T-helper 17 cell (primary cell): Measurements from ENCODE around the gene PET100. TPM values are rescaled to one million over a fixed set of nuclear protein-coding genes. Genes with fewer than 3 reads are reported as not detected.

Experiments used
- ATAC-seq: fragments of 150-1000 bp; cut with Tn5 transposase; 2 replicates; pipeline ENCODE4 v1.10.0; 2021; ENCODE audit warnings: mild to moderate bottlenecking, moderate library complexity
- DNase-seq, 3 donors: peaks; one replicate each; pipeline versions ENCODE4 v3.0.0 to v3.0.0-alpha.2; 2020 to 2021
- H3K9me3 ChIP-seq: one replicate; pipeline ENCODE4 v1.7.0; 2013; ENCODE audit warnings: low read length, mild to moderate bottlenecking; ENCODE audit not compliant: control insufficient read depth, poor library complexity, severe bottlenecking
- H3K27ac Mint-ChIP-seq: one replicate; pipeline ENCODE4 v1.8.0; 2022; ENCODE audit warnings: mild to moderate bottlenecking, moderate library complexity, mixed read lengths
- H3K27me3 Mint-ChIP-seq: one replicate; pipeline ENCODE4 v1.8.0; 2022; ENCODE audit warnings: mixed read lengths
- H3K36me3 Mint-ChIP-seq: one replicate; pipeline ENCODE4 v1.8.0; 2022; ENCODE audit warnings: low read depth, mixed read lengths
- H3K4me1 Mint-ChIP-seq: one replicate; pipeline ENCODE4 v1.8.0; 2022; ENCODE audit warnings: mild to moderate bottlenecking, mixed read lengths
- H3K4me3 Mint-ChIP-seq: one replicate; pipeline ENCODE4 v1.8.0; 2022; ENCODE audit warnings: mild to moderate bottlenecking, moderate library complexity, mixed read lengths
- total RNA-seq, 4 donors: library from RNA in 2 of 4; stranded (reverse) in 2 of 4; gene quantifications; one replicate each; pipeline ENCODE4 v1.2.3 and lab custom pipeline; 2022 to 2026

The PET100 gene
- total RNA-seq, 2 donors from 2014 or later, result 106 to 109 TPM

- H3K9me3 ChIP-seq, result no peaks in the 10 kb centered on the region
- DNase-seq, result no peak
- Mint-ChIP-seq H3K4me1 (peaks cover 39% of the 10 kb centered on the region), H3K27ac (no peak overlapping the region), H3K27me3 (no peaks in the 10 kb centered on the region), H3K36me3 (peaks cover 5% of the 10 kb centered on the region), H3K4me3 (peak overlapping the region; percentile 49)
- ATAC-seq, result no peak
These were observed 3.0 kb downstream of the PET100 start for GRCh38 chr19:7632340-7633203.

- DNase-seq (no peak), ATAC-seq (no peak)
- Mint-ChIP-seq H3K36me3 (peaks cover 5% of the 10 kb centered on the region), H3K27ac (peak within 1 kb of the TSS; percentile 59), H3K4me1 (peaks cover 32% of the 10 kb centered on the region), H3K27me3 (no peaks in the 10 kb centered on the region), H3K4me3 (peak within 1 kb of the TSS; percentile 49)
- H3K9me3 ChIP-seq, result no peaks in the 10 kb centered on the region
These were observed 4.1 kb downstream of the PET100 start, which contains the start of gene PCP2 for GRCh38 chr19:7633698-7634097. TSS of gene PCP2 (minus strand) at chr19:7633719. CDS start at chr19:7633457, 262 bp downstream.

- ATAC-seq (no peak), DNase-seq (no peak)
- no peaks in the 10 kb centered on the region for H3K27me3 Mint-ChIP-seq
- peaks cover 6% of the 10 kb centered on the region for H3K36me3 Mint-ChIP-seq
- H3K4me3 Mint-ChIP-seq, result peak overlapping the region; percentile 87
- peaks cover 22% of the 10 kb centered on the region for H3K4me1 Mint-ChIP-seq
- no peaks in the 10 kb centered on the region for H3K9me3 ChIP-seq
- peak overlapping the region; percentile 83 for H3K27ac Mint-ChIP-seq
These were observed 6.1 kb downstream of the PET100 start for GRCh38 chr19:7635670-7636069.

GRCh38 chr19:7636317-7636690 lies 6.7 kb downstream of the PET100 start:
- Mint-ChIP-seq H3K4me3 (peak overlapping the region; percentile 87), H3K27ac (peak overlapping the region; percentile 83), H3K27me3 (no peaks in the 10 kb centered on the region), H3K4me1 (peaks cover 20% of the 10 kb centered on the region), H3K36me3 (peaks cover 6% of the 10 kb centered on the region)
- DNase-seq (no peak), ATAC-seq (no peak)
- H3K9me3 ChIP-seq, result no peaks in the 10 kb centered on the region

GRCh38 chr19:7636691-7637373 lies 7.2 kb downstream of the PET100 start, which contains the start of gene STXBP2:
TSS of gene STXBP2 (plus strand) at chr19:7637110. CDS start at chr19:7637150, 40 bp downstream.
- ATAC-seq (peak; percentile 97), DNase-seq (peak; percentile 92 to 96 (median 95))
- Mint-ChIP-seq H3K27me3 (no peaks in the 10 kb centered on the region), H3K27ac (peak within 1 kb of the TSS; percentile 83), H3K4me1 (peaks cover 16% of the 10 kb centered on the region), H3K36me3 (peaks cover 6% of the 10 kb centered on the region), H3K4me3 (peak within 1 kb of the TSS; percentile 87)
- no peaks in the 10 kb centered on the region for H3K9me3 ChIP-seq

- Mint-ChIP-seq H3K4me3 (peak overlapping the region; percentile 87), H3K27me3 (no peaks in the 10 kb centered on the region), H3K36me3 (peaks cover 6% of the 10 kb centered on the region), H3K4me1 (peaks cover 16% of the 10 kb centered on the region), H3K27ac (peak overlapping the region; percentile 83)
- no peak for DNase-seq
- H3K9me3 ChIP-seq, result no peaks in the 10 kb centered on the region
- peak; percentile 26 for ATAC-seq
These were observed 8.0 kb downstream of the PET100 start for GRCh38 chr19:7637374-7638256.

- ATAC-seq (no peak), DNase-seq (no peak)
- H3K36me3 Mint-ChIP-seq, result peaks cover 6% of the 10 kb centered on the region
- H3K4me1 Mint-ChIP-seq, result peaks cover 14% of the 10 kb centered on the region
- H3K27ac Mint-ChIP-seq, result peak overlapping the region; percentile 83
- H3K27me3 Mint-ChIP-seq, result no peaks in the 10 kb centered on the region
- no peak overlapping the region for H3K4me3 Mint-ChIP-seq
- H3K9me3 ChIP-seq, result no peaks in the 10 kb centered on the region
These were observed 9.3 kb downstream of the PET100 start for GRCh38 chr19:7638802-7639465.

GRCh38 chr19:7639863-7640348 lies 10.3 kb downstream of the PET100 start:
- no peak for ATAC-seq
- no peaks in the 10 kb centered on the region for H3K27me3 Mint-ChIP-seq

GRCh38 chr19:7640803-7641202 lies 11.2 kb downstream of the PET100 start:
- ATAC-seq, result no peak
- peaks cover 9% of the 10 kb centered on the region for H3K36me3 Mint-ChIP-seq
- peaks cover 13% of the 10 kb centered on the region for H3K4me1 Mint-ChIP-seq
- no peaks in the 10 kb centered on the region for H3K9me3 ChIP-seq
- H3K27ac Mint-ChIP-seq, result no peak overlapping the region
- H3K27me3 Mint-ChIP-seq, result no peaks in the 10 kb centered on the region
- no peak for DNase-seq
- H3K4me3 Mint-ChIP-seq, result no peak overlapping the region

More at GRCh38 chr19:7639863-7640348, 10.3 kb downstream of the PET100 start:
- H3K4me1 Mint-ChIP-seq, result peaks cover 11% of the 10 kb centered on the region
- H3K36me3 Mint-ChIP-seq, result peaks cover 6% of the 10 kb centered on the region
- no peak overlapping the region for H3K27ac Mint-ChIP-seq
- no peaks in the 10 kb centered on the region for H3K9me3 ChIP-seq
- no peak for DNase-seq
- H3K4me3 Mint-ChIP-seq, result no peak overlapping the region

- ATAC-seq (no peak), DNase-seq (no peak)
- H3K9me3 ChIP-seq, result no peaks in the 10 kb centered on the region
- Mint-ChIP-seq H3K27ac (no peak overlapping the region), H3K4me3 (no peak overlapping the region), H3K4me1 (peaks cover 14% of the 10 kb centered on the region), H3K27me3 (no peaks in the 10 kb centered on the region), H3K36me3 (peaks cover 10% of the 10 kb centered on the region)
These were observed 12.0 kb downstream of the PET100 start for GRCh38 chr19:7641290-7642276.

GRCh38 chr19:7642295-7643030 lies 12.9 kb downstream of the PET100 start:
- DNase-seq (no peak), ATAC-seq (no peak)
- no peaks in the 10 kb centered on the region for H3K9me3 ChIP-seq
- H3K27me3 Mint-ChIP-seq, result no peaks in the 10 kb centered on the region
- H3K4me3 Mint-ChIP-seq, result no peak overlapping the region
- no peak overlapping the region for H3K27ac Mint-ChIP-seq
- peaks cover 14% of the 10 kb centered on the region for H3K4me1 Mint-ChIP-seq
- H3K36me3 Mint-ChIP-seq, result peaks cover 10% of the 10 kb centered on the region
